ENCODE results near the gene PRDM2.

PRDM2 gene

GRCh38 chr1:13732971-13733667 lies 33.1 kb downstream of the PRDM2 start:
- DNase-seq (ENCODE audit: low read depth in 2 of 2): no peak

GRCh38 chr1:13733711-13734110 lies 33.7 kb downstream of the PRDM2 start:
- no peak for DNase-seq (ENCODE audit: low read depth in 2 of 2)

GRCh38 chr1:13735168-13735930 lies 35.4 kb downstream of the PRDM2 start:
- no peak for DNase-seq (ENCODE audit: low read depth in 2 of 2)

- DNase-seq (ENCODE audit: low read depth in 2 of 2): no peak
These were observed 37.4 kb downstream of the PRDM2 start for GRCh38 chr1:13737398-13737797.

GRCh38 chr1:13746342-13746741 lies 46.4 kb downstream of the PRDM2 start:
- DNase-seq (ENCODE audit: low read depth in 2 of 2): no peak

GRCh38 chr1:13748610-13749505 lies 48.9 kb downstream of the PRDM2 start:
- DNase-seq (ENCODE audit: low read depth in 2 of 2): peak; percentile 90 to 94

GRCh38 chr1:13749543-13750341 lies 49.8 kb downstream of the PRDM2 start:
- no peak for DNase-seq (ENCODE audit: low read depth in 2 of 2)

- DNase-seq (ENCODE audit: low read depth in 2 of 2): no peak
These were observed 51.5 kb downstream of the PRDM2 start for GRCh38 chr1:13751458-13751871.

GRCh38 chr1:13751985-13752384 lies 52.0 kb downstream of the PRDM2 start:
- DNase-seq (ENCODE audit: low read depth in 2 of 2): no peak

- DNase-seq (ENCODE audit: low read depth in 2 of 2): no peak
These were observed 52.9 kb downstream of the PRDM2 start for GRCh38 chr1:13752852-13753251.

GRCh38 chr1:13753636-13754402 lies 53.8 kb downstream of the PRDM2 start:
- DNase-seq (ENCODE audit: low read depth in 2 of 2): no peak

GRCh38 chr1:13754510-13755103 lies 54.6 kb downstream of the PRDM2 start:
- DNase-seq (ENCODE audit: low read depth in 2 of 2): no peak

GRCh38 chr1:13756557-13757315 lies 56.7 kb downstream of the PRDM2 start:
- no peak for DNase-seq (ENCODE audit: low read depth in 2 of 2)

GRCh38 chr1:13757693-13758092 lies 57.7 kb downstream of the PRDM2 start:
- no peak for DNase-seq (ENCODE audit: low read depth in 2 of 2)

- no peak for DNase-seq (ENCODE audit: low read depth in 2 of 2)
These were observed 59.1 kb downstream of the PRDM2 start for GRCh38 chr1:13759072-13759471.

GRCh38 chr1:13760340-13760739 lies 60.4 kb downstream of the PRDM2 start:
- DNase-seq (ENCODE audit: low read depth in 2 of 2): no peak

- no peak for DNase-seq (ENCODE audit: low read depth in 2 of 2)
These were observed 60.9 kb downstream of the PRDM2 start for GRCh38 chr1:13760921-13761320.

GRCh38 chr1:13761883-13762282 lies 61.9 kb downstream of the PRDM2 start:
- no peak for DNase-seq (ENCODE audit: low read depth in 2 of 2)

- DNase-seq (ENCODE audit: low read depth in 2 of 2): no peak
These were observed 62.7 kb downstream of the PRDM2 start for GRCh38 chr1:13762642-13763041.

- no peak for DNase-seq (ENCODE audit: low read depth in 2 of 2)
These were observed 63.2 kb downstream of the PRDM2 start for GRCh38 chr1:13763222-13763621.

Data from stimulated activated CD8-positive, alpha-beta memory T cell treated with anti-CD3 and anti-CD28 coated beads, Interleukin-7, amount 100 ng/mL, for 1 hour (primary cell).